GM12878 (cell line): ENCODE measurements around the gene UAP1L1. TPM values are rescaled to one million over a fixed set of nuclear protein-coding genes. Genes with fewer than 3 reads are reported as not detected.

Source experiments
- ATAC-seq: fragments of 200-7000 bp; cut with Tn5 transposase; 3 replicates; pipeline ENCODE4 v1.9.1; 2020; ENCODE audit warnings: mild to moderate bottlenecking, moderate library complexity
- BruUV-seq: library from RNA; stranded (reverse); fragments of 400-500 nt; replicated peaks from 2 replicates; lab custom pipeline; 2021; lab: Mats Ljungman, UMichigan
- CTCF ChIA-PET: fragments of 300-600 bp; sonication (Branson Sonifier 250); formaldehyde crosslinking; extraction: SDS; loops from one replicate; lab custom pipeline; 2021; ENCODE audit warnings: inconsistent platforms; lab: Yijun Ruan, JAX
- POLR2A ChIA-PET: fragments of 350-600 bp; formaldehyde crosslinking; extraction: SDS; loops from one replicate; lab custom pipeline; 2021; ENCODE audit warnings: inconsistent platforms; lab: Charles Lee
- RAD21 ChIA-PET: fragments of 300-600 bp; sonication (Branson Sonifier 250); formaldehyde crosslinking; loops from one replicate; lab custom pipeline; 2023; ENCODE audit warnings: antibody characterized with exemption; ENCODE audit not compliant: unreplicated experiment; lab: Charles Lee
- SMC1A ChIA-PET: fragments of 300-600 bp; sonication (Branson Sonifier 250); formaldehyde crosslinking; loops from one replicate; lab custom pipeline; 2023; ENCODE audit not compliant: unreplicated experiment, uncharacterized antibody; lab: Charles Lee
- DNase-seq: peaks from one replicate; pipeline ENCODE4 v3.0.0-alpha.2; 2011; ENCODE audit warnings: low read depth, low spot score
- FAIRE-seq: peaks from 3 replicates; lab custom pipeline; 2011; peaks lifted over from hg19 to GRCh38; lab: Jason Lieb, UNC
- H2AFZ ChIP-seq: 2 replicates; pipeline ENCODE4 v1.6.0; 2011; ENCODE audit warnings: low read depth, low read length, control low read depth; ENCODE audit not compliant: control insufficient read depth
- H3K27ac ChIP-seq: 2 replicates; pipeline ENCODE4 v1.5.1; 2011; ENCODE audit warnings: control low read depth; ENCODE audit not compliant: control insufficient read depth, insufficient read depth
- H3K27me3 ChIP-seq, 2 experiments: replicated peaks in 1 of 2; 2 replicates each; pipeline versions ENCODE4 v1.6.0 to v1.6.1; 2011; ENCODE audit warnings: low read length in 1 of 2; ENCODE audit not compliant: control insufficient read depth in 2 of 2, insufficient read depth in 2 of 2
- H3K36me3 ChIP-seq, 2 experiments: 2 replicates each; pipeline ENCODE4 v1.5.1; 2011; ENCODE audit warnings: low read length in 1 of 2; ENCODE audit not compliant: control insufficient read depth in 2 of 2, insufficient read depth in 2 of 2
- H3K4me1 ChIP-seq: 2 replicates; pipeline ENCODE4 v1.6.1; 2011; ENCODE audit warnings: mild to moderate bottlenecking, low read length, moderate library complexity, mixed read lengths; ENCODE audit not compliant: control insufficient read depth, insufficient read depth
- H3K4me2 ChIP-seq: 2 replicates; pipeline ENCODE4 v1.6.0; 2011; ENCODE audit warnings: control low read depth; ENCODE audit not compliant: control insufficient read depth, insufficient read depth
- H3K4me3 ChIP-seq: fragments of 200-600 bp; sonication (generic); 2 replicates; pipeline ENCODE4 v1.5.1; 2016
- H3K79me2 ChIP-seq: 2 replicates; pipeline ENCODE4 v1.6.0; 2011; ENCODE audit warnings: low read length; ENCODE audit not compliant: control insufficient read depth, insufficient read depth
- H3K9ac ChIP-seq: 2 replicates; pipeline ENCODE4 v1.8.0; 2011; ENCODE audit warnings: low read length, control low read depth, mixed read lengths; ENCODE audit not compliant: control insufficient read depth, insufficient read depth
- H3K9me3 ChIP-seq: replicated peaks from 3 replicates; pipeline ENCODE4 v1.5.1; 2011; ENCODE audit warnings: mild to moderate bottlenecking, low read length; ENCODE audit not compliant: control insufficient read depth, insufficient read depth
- H4K20me1 ChIP-seq: 2 replicates; pipeline ENCODE4 v1.6.0; 2011; ENCODE audit not compliant: control insufficient read depth, insufficient read depth
- BHLHE40 ChIP-seq, 2 experiments: fragments of 450-650 bp in 1 of 2; IDR thresholded peaks; 2 replicates each; pipeline ENCODE4 v1.6.1; 2011 to 2017; ENCODE audit warnings: low read depth in 2 of 2, borderline replicate concordance in 1 of 2, improper control_type of control experiment in 1 of 2, low read length in 1 of 2, mild to moderate bottlenecking in 1 of 2
- BMI1 ChIP-seq: fragments of 450-650 bp; IDR thresholded peaks from 2 replicates; pipeline ENCODE4 v1.6.1; 2016; ENCODE audit warnings: mild to moderate bottlenecking, moderate library complexity, borderline replicate concordance
- POLR2A ChIP-seq: IDR thresholded peaks from 2 replicates; pipeline ENCODE4 v1.6.1; 2011; ENCODE audit warnings: low read depth, mild to moderate bottlenecking, low read length
- SPI1 ChIP-seq: IDR thresholded peaks from 2 replicates; pipeline ENCODE4 v1.6.1; 2011; ENCODE audit warnings: low read depth, mild to moderate bottlenecking, low read length, moderate library complexity, borderline replicate concordance; ENCODE audit not compliant: insufficient read depth
- ZBTB33 ChIP-seq: fragments of 450-650 bp; IDR thresholded peaks from 2 replicates; pipeline ENCODE4 v1.6.1; 2017; ENCODE audit warnings: mild to moderate bottlenecking
- WGBS: methylation state at CpG from one replicate; pipeline ENCODE4 v1.1.6; 2016; ENCODE audit warnings: low lambda C conversion rate; ENCODE audit not compliant: insufficient replicate concordance, insufficient coverage; ENCODE audit errors: missing lambda C conversion rate; 5-methylcytosine and 5-hydroxymethylcytosine counted together
- in situ Hi-C: fragments of 300-500 bp; cut with MboI; formaldehyde crosslinking; loops from 9 replicates; pipeline ENCODE4 v1.14.3; 2018; ENCODE audit warnings: mixed read lengths
- intact Hi-C: fragments of 100-400 bp; cut with micrococcal nuclease; formaldehyde crosslinking; loops from one replicate; pipeline ENCODE4 v1.14.2; 2022; ENCODE audit not compliant: unreplicated experiment
- polyA plus RNA-seq, 11 experiments: library from polyadenylated mRNA; depleted of rRNA in 4 of 11; unstranded in 6 of 11; stranded (reverse) in 5 of 11; fragments of >200 nt; fragmentation: Nextera tagmentation in 4 of 11; fragmentation: Illumina TruSeq in 1 of 11; extraction: Ambion mirVana in 4 of 11; extraction: Trizol in 1 of 11; gene quantifications; 1 replicate in 1 of 11; 2 replicates in 10 of 11; pipeline versions ENCODE4 v1.2.1 to v1.2.3, GENCODE V29; 2011 to 2016; ENCODE audit warnings: inconsistent platforms in 2 of 11, missing spikeins in 2 of 11, low read depth in 1 of 11
- total RNA-seq, 4 experiments: library from RNA; depleted of rRNA in 3 of 4; stranded (reverse); fragments of >200 nt in 3 of 4; fragmentation: Illumina TruSeq in 1 of 4; extraction: Trizol in 1 of 4; gene quantifications; 2 replicates each; pipeline versions ENCODE4 v1.2.1 to v1.2.3, GENCODE V29; 2013 to 2021

UAP1L1 gene
- total and polyA plus RNA-seq, 10 of the 15 experiments (the other 5 are each of a cell fraction or from before 2014, with no cell fraction given), result 0.29 to 15.7 (median 5.8) TPM

DNA sequence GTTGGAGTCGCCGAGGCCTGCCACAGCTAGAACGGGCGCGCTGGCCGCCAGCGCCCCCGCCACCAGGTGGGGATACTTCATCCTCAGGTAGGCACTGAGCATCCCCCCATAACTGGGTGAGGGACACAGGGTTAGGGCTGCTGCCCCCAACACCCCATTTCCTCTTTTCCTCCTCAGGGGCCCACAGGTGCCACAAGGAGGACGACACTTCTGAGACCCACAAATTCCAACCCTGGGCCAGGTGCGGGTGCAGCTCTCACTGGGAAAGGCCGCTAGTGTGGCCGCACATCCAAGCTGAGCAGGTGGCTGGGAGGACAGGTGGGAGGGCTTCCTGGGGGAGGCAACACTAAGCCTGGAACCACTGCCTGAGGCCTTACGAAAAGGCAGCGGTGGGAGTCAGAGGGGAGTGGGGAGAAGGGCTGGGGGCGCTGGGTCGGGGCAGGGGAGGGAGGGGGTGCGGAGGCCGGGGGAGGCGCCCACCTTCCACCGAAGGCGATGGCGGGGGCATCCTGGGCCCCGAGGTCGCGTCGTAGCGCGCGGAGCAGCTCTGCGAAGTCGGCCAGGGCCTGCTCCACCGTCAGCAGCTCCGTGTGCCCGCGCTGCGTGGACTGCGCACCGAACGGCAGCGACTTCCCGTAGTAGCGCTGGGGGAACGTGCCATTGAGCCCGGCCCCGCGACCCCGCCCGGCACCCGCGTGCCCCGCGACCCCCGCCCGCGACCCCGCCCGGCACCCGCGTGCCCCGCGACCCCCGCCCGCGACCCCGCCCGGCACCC is 36.3 kb downstream of the UAP1L1 start:
- no peak overlapping the region for H3K9ac ChIP-seq
- ATAC-seq, result no peak
- H4K20me1 ChIP-seq, result no peaks in the 10 kb centered on the region
- CTCF ChIA-PET, result no interaction called here
- no peak overlapping the region for H2AFZ ChIP-seq
- H3K36me3 ChIP-seq, result peaks cover 4 to 25% of the 10 kb centered on the region in 2 experiments
- peak overlapping the region; percentile 70; the same call in 1 of the 2 replicates for H3K4me3 ChIP-seq
- WGBS, result 82% methylated on average over 14 of the region's 66 CpGs
- no peak for FAIRE-seq
- intact Hi-C loops, result no loop called here
- no peak overlapping the region for H3K27ac ChIP-seq
- no peak for DNase-seq
- peak overlapping the region; percentile 84; the same call in 1 of the 2 replicates for H3K4me2 ChIP-seq
- BruUV-seq, result TSS peak; percentile 71
- POLR2A ChIA-PET, result interaction anchor here (0.5 kb wide), 1 partner anchor 386 kb away, joined by 3 read pairs; no protein-coding TSS in a partner anchor
- RAD21 ChIA-PET, result interaction anchor here (1.0 kb wide), 2 partner anchors 18 to 54 kb away, joined by 3 read pairs; no protein-coding TSS in a partner anchor
- H3K27me3 ChIP-seq, result no peaks in the 10 kb centered on the region
- no peaks in the 10 kb centered on the region for H3K9me3 ChIP-seq
- H3K79me2 ChIP-seq, result peaks cover 2% of the 10 kb centered on the region
- SMC1A ChIA-PET, result interaction anchor here (1.0 to 1.2 kb wide), 2 partner anchors 17 to 28 kb away, joined by 3 read pairs; no protein-coding TSS in a partner anchor
- in situ Hi-C loops, result no loop called here
- H3K4me1 ChIP-seq, result peaks cover 3% of the 10 kb centered on the region; the same call in 1 of the 2 replicates
- no peak for TF ChIP-seq BMI1
- TF ChIP-seq ZBTB33, result peak; percentile 56; the same call in 1 of the 2 replicates
- peak in 1 of 2 experiments; percentile 25; a peak in 1 of 4 replicates for TF ChIP-seq BHLHE40 (IDR thresholded peaks at IDR 0.05; ENCODE audit: borderline replicate concordance in 1 of 2, low read depth in 2 of 2, low read length in 1 of 2)
- TF ChIP-seq POLR2A, result peak; percentile 55
- TF ChIP-seq SPI1, result peak; percentile 38; the same call in 1 of the 2 replicates
